Testis (tissue), 3 donors: Measurements from ENCODE around the gene LDHAL6A. TPM values are rescaled to one million over a fixed set of nuclear protein-coding genes. Genes with fewer than 3 reads are reported as not detected.

ENCODE experiments used
- DNase-seq: peaks from one replicate; pipeline ENCODE4 v3.0.0-alpha.2; 2019
- H3K27ac ChIP-seq, 2 donors: fragments of 200-600 bp; sonication (generic); one replicate each; pipeline ENCODE4 v1.5.1; 2019
- H3K27me3 ChIP-seq: fragments of 200-600 bp; sonication (generic); one replicate; pipeline ENCODE4 v1.5.1; 2019
- H3K36me3 ChIP-seq: fragments of 200-600 bp; sonication (generic); one replicate; pipeline ENCODE4 v1.5.1; 2017; ENCODE audit warnings: low read depth; ENCODE audit errors: missing control alignments
- H3K4me1 ChIP-seq: fragments of 200-600 bp; sonication (generic); one replicate; pipeline ENCODE4 v1.5.1; 2019
- H3K4me3 ChIP-seq, 2 donors: fragments of 200-600 bp; sonication (generic); one replicate each; pipeline ENCODE4 v1.5.1; 2017 to 2019
- H3K9me3 ChIP-seq: fragments of 200-600 bp; sonication (generic); one replicate; pipeline ENCODE4 v1.5.1; 2017
- POLR2A ChIP-seq: fragments of 450-650 bp; IDR thresholded peaks from one replicate; pipeline ENCODE4 v1.6.1; 2017; ENCODE audit warnings: antibody characterized with exemption, mild to moderate bottlenecking, moderate library complexity
- WGBS, 2 donors: methylation state at CpG; one replicate each; pipeline ENCODE4 v1.1.5; 2018; 5-methylcytosine and 5-hydroxymethylcytosine counted together
- intact Hi-C: fragments of 100-400 bp; cut with DNase I; formaldehyde crosslinking; loops from one replicate; pipeline ENCODE4 v1.15.1; 2023; ENCODE audit warnings: low total_unique reads
- polyA plus RNA-seq: library from polyadenylated mRNA; stranded (reverse); fragments of 350-450 nt; fragmentation: Illumina TruSeq; extraction: RNeasy Lipid Tissue Mini Kit (QIAGEN cat#74804); gene quantifications from one replicate; pipeline ENCODE4 v1.2.3, GENCODE V29; 2014; ENCODE audit warnings: low read depth, low replicate concordance; ENCODE audit not compliant: insufficient read depth
- total RNA-seq, 2 donors: library from RNA; depleted of rRNA; stranded (reverse); fragments of >200 nt; gene quantifications; one replicate each; pipeline ENCODE4 v1.2.3, GENCODE V29; 2016
- TF ChIP-seq, protein P1 (sequence below), 3 experiments: fragments of 450-650 bp in 2 of 3; fragments of 200-600 bp in 1 of 3; sonication (generic) in 1 of 3; IDR thresholded peaks; one replicate each; pipeline ENCODE4 v1.5.1; 2016 to 2019; ENCODE audit warnings: antibody characterized with exemption in 3 of 3, mild to moderate bottlenecking in 2 of 3, moderate library complexity in 1 of 3

Gene LDHAL6A
- total and polyA plus RNA-seq, 3 donors from 2014 or later, result 2.4 to 13.0 (median 4.7) TPM

DNA sequence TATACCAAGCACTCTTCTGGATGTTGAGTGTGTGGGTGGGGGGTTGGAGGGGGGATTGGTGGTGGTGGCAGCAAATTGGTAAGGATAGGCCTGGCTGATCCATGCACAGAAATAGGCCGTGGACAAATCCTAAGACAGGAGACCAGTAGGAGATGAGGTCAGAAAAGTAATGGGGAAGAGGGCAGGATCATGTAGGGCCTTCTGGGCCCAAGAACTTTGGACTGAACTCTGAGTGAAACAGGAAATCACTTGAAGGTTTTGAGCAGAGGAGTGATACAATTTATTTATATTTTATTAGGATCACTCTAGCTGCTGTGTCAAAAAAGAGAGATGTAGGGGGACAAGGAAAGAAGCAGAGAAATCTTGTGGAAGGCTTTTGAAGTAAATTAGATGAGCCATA lies 42.4 kb downstream of the LDHAL6A start:
- WGBS, 2 donors, result 86 to 90% methylated on average over 1 of the region's 1 CpG
- Histone ChIP-seq H3K36me3 (no peaks in the 10 kb centered on the region), H3K4me3 (no peak overlapping the region), H3K27ac (no peak overlapping the region), H3K4me1 (no peaks in the 10 kb centered on the region), H3K9me3 (no peaks in the 10 kb centered on the region), H3K27me3 (no peaks in the 10 kb centered on the region)
- TF ChIP-seq, protein P1, sequence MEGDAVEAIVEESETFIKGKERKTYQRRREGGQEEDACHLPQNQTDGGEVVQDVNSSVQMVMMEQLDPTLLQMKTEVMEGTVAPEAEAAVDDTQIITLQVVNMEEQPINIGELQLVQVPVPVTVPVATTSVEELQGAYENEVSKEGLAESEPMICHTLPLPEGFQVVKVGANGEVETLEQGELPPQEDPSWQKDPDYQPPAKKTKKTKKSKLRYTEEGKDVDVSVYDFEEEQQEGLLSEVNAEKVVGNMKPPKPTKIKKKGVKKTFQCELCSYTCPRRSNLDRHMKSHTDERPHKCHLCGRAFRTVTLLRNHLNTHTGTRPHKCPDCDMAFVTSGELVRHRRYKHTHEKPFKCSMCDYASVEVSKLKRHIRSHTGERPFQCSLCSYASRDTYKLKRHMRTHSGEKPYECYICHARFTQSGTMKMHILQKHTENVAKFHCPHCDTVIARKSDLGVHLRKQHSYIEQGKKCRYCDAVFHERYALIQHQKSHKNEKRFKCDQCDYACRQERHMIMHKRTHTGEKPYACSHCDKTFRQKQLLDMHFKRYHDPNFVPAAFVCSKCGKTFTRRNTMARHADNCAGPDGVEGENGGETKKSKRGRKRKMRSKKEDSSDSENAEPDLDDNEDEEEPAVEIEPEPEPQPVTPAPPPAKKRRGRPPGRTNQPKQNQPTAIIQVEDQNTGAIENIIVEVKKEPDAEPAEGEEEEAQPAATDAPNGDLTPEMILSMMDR (IDR thresholded peaks at IDR 0.05), result no peak
- no peak for TF ChIP-seq POLR2A
- DNase-seq, result no peak
- intact Hi-C loops, result no loop called here

DNA sequence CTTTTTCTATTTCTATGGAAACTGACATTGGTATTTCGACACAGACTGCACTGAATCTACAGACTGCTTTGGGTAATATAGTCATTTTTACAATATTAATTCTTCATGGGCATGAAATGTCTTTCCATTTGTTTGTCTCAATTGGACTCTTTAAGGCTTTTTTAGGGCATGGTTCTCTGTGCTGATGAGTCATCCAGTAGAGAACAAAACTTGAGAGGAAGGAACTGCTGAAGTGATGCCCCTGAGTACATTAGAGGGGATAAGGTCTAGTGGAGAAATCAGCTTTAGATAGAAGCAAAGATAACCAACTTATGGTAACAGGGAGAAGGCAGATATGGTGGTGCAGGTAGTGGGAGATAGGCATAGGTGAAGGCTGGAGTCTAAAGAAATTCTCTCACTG lies 46.0 kb downstream of the LDHAL6A start:
- no peaks in the 10 kb centered on the region for H3K36me3 ChIP-seq
- no peak overlapping the region for H3K27ac ChIP-seq
- 96% methylated on average over 1 of the region's 1 CpG for WGBS, 2 donors
- no peaks in the 10 kb centered on the region for H3K27me3 ChIP-seq
- TF ChIP-seq POLR2A, result no peak
- TF ChIP-seq, protein P1 (IDR thresholded peaks at IDR 0.05), result no peak
- H3K4me3 ChIP-seq, result no peak overlapping the region
- intact Hi-C loops, result no loop called here
- H3K9me3 ChIP-seq, result no peaks in the 10 kb centered on the region
- DNase-seq, result no peak
- H3K4me1 ChIP-seq, result no peaks in the 10 kb centered on the region

DNA sequence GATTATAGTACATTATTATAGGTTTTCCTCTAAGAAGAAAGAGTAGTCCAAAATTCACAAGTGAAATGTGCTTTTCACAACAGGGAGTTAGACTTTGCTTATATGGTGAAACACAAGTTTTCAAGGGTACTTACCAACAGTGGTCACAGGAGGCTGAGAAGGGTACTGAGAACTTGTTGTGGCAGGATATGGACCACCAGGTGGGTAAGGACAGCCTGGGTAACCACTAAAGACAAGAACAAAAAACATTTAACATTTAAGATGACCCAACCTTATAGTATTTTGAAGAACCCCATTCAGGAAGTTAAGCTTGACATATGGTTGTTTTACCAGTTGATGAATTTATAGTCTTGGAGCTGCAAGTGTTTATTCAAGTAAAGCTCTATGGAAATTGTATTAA lies 46.7 kb downstream of the LDHAL6A start:
- no peak for DNase-seq
- Histone ChIP-seq H3K4me1 (no peaks in the 10 kb centered on the region), H3K4me3 (no peak overlapping the region), H3K27ac (no peak overlapping the region), H3K27me3 (no peaks in the 10 kb centered on the region), H3K9me3 (no peaks in the 10 kb centered on the region), H3K36me3 (no peaks in the 10 kb centered on the region)
- intact Hi-C loops, result no loop called here
- TF ChIP-seq, protein P1 (IDR thresholded peaks at IDR 0.05), result no peak
- TF ChIP-seq POLR2A, result no peak

DNA sequence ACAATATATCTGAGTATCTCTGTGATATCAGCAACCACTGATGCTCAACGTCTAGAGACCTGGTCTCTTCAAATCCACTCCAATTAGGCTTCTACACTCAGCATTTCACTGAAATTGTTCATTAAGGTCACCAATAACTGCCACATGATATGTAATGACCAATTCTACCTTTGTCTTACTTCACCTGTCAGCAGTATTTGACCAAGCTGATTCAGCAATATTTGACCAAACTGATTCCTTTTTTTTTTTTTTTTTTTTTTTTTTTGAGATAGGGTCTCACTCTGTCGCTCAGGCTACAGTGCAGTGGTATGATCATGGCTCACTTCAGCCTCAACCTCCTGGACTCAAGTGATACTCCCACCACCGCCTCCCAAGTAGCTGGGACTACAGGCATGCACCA lies 65.5 kb downstream of the LDHAL6A start:
- intact Hi-C loops, result no loop called here
- DNase-seq, result no peak
- no peaks in the 10 kb centered on the region for H3K9me3 ChIP-seq
- H3K27me3 ChIP-seq, result no peaks in the 10 kb centered on the region
- 91 to 92% methylated on average over 3 of the region's 3 CpGs for WGBS, 2 donors
- no peaks in the 10 kb centered on the region for H3K36me3 ChIP-seq
- TF ChIP-seq, protein P1 (IDR thresholded peaks at IDR 0.05), result no peak
- H3K4me1 ChIP-seq, result peaks cover 5% of the 10 kb centered on the region
- no peak overlapping the region for H3K4me3 ChIP-seq
- H3K27ac ChIP-seq, result no peak overlapping the region

DNA sequence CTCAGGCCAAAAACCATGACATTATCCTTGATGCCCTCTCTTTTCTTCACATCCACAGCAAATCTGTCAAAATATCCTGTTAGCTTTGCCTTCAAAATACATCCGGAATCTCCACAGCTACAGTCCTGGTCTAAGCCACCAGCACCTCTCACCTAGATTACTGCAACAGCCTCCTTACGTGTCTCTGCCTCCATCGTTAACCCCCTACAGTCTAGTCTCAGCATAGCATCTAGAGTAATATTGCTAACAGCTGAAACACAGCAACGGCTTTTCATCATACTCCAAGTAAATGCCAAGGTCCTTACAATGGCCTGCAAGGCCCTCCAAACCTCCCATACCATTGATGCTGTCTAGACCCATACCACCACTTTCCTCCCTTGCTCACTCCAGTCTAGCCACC lies 66.7 kb downstream of the LDHAL6A start:
- TF ChIP-seq, protein P1 (IDR thresholded peaks at IDR 0.05), result no peak
- TF ChIP-seq POLR2A, result no peak
- 79 to 92% methylated on average over 4 of the region's 4 CpGs for WGBS, 2 donors

More for the DNA sequence above, 66.7 kb downstream of the LDHAL6A start:
- Histone ChIP-seq H3K27ac (no peak overlapping the region), H3K4me1 (peaks cover 5% of the 10 kb centered on the region), H3K27me3 (no peaks in the 10 kb centered on the region), H3K4me3 (no peak overlapping the region), H3K36me3 (no peaks in the 10 kb centered on the region), H3K9me3 (no peaks in the 10 kb centered on the region)
- intact Hi-C loops, result no loop called here
- DNase-seq, result no peak
